HepG2 (cell line): ENCODE measurements around the gene C14orf119. TPM values are rescaled to one million over a fixed set of nuclear protein-coding genes. Genes with fewer than 3 reads are reported as not detected.

Experiments
- ATAC-seq: fragments of 200-7000 bp; cut with Tn5 transposase; 3 replicates; pipeline ENCODE4 v1.9.1; 2020; ENCODE audit warnings: mild to moderate bottlenecking, moderate library complexity
- BruUV-seq: library from RNA; stranded (reverse); fragments of 400-500 nt; replicated peaks from 2 replicates; lab custom pipeline; 2021; lab: Mats Ljungman, UMichigan
- CTCF ChIA-PET: fragments of 300-600 bp; formaldehyde crosslinking; extraction: SDS; loops from one replicate; lab custom pipeline; 2021; ENCODE audit warnings: low total read pairs, inconsistent platforms, low intra/inter-chr PET ratio; lab: Yijun Ruan, JAX
- POLR2A ChIA-PET: fragments of 350-600 bp; sonication (Branson Sonifier 250); formaldehyde crosslinking; loops from one replicate; lab custom pipeline; 2020; ENCODE audit warnings: antibody characterized with exemption, inconsistent platforms; lab: Yijun Ruan, JAX
- DNase-seq: peaks from one replicate; pipeline ENCODE4 v3.0.0-alpha.2; 2015; ENCODE audit warnings: low spot score
- FAIRE-seq: peaks from 3 replicates; lab custom pipeline; 2011; peaks lifted over from hg19 to GRCh38; lab: Jason Lieb, UNC
- H2AFZ ChIP-seq: one replicate; pipeline ENCODE4 v1.6.1; 2011; ENCODE audit warnings: low read length, inconsistent platforms
- H3K27ac ChIP-seq: fragments of 300-600 bp; 3 replicates; pipeline ENCODE4 v1.8.0; 2011; ENCODE audit warnings: mixed run types, mild to moderate bottlenecking, mixed read lengths, low read length, inconsistent platforms; ENCODE audit not compliant: insufficient read depth; ENCODE audit errors: extremely low read length
- H3K27me3 ChIP-seq, 2 experiments: fragments of 200-600 bp in 1 of 2; 2 replicates in 1 of 2; 3 replicates in 1 of 2; pipeline versions ENCODE4 v1.6.0 to v1.8.0; 2011; ENCODE audit warnings: low read length in 2 of 2, mild to moderate bottlenecking in 2 of 2, moderate library complexity in 2 of 2, inconsistent platforms in 1 of 2; ENCODE audit not compliant: insufficient read depth in 2 of 2, control insufficient read depth in 1 of 2
- H3K36me3 ChIP-seq, 2 experiments: fragments of 200-600 bp in 1 of 2; replicated peaks in 1 of 2; 2 replicates in 1 of 2; 3 replicates in 1 of 2; pipeline versions ENCODE4 v1.5.1 to v1.8.0; 2011; ENCODE audit warnings: low read length in 2 of 2, inconsistent platforms in 1 of 2; ENCODE audit not compliant: insufficient read depth in 2 of 2, control insufficient read depth in 1 of 2
- H3K4me1 ChIP-seq: 2 replicates; pipeline ENCODE4 v1.5.1; 2012; ENCODE audit warnings: low read length, inconsistent platforms; ENCODE audit not compliant: insufficient read depth
- H3K4me2 ChIP-seq: 2 replicates; pipeline ENCODE4 v1.6.0; 2011; ENCODE audit warnings: low read depth, low read length, inconsistent platforms
- H3K4me3 ChIP-seq, 3 experiments: fragments of 200-600 bp in 1 of 3; sonication (generic), shearing (Covaris generic) in 1 of 3; replicated peaks in 1 of 3; 2 replicates each; pipeline ENCODE4 v1.5.1; 2011 to 2016; ENCODE audit warnings: low read length in 3 of 3, inconsistent platforms in 2 of 3, low read depth in 2 of 3, mild to moderate bottlenecking in 2 of 3, control low read depth in 1 of 3, mixed read lengths in 1 of 3; ENCODE audit not compliant: insufficient read depth in 1 of 3
- H3K79me2 ChIP-seq: one replicate; pipeline ENCODE4 v1.6.1; 2011; ENCODE audit warnings: low read length, inconsistent platforms; ENCODE audit not compliant: insufficient read depth
- H3K9ac ChIP-seq: 2 replicates; pipeline ENCODE4 v1.6.0; 2011; ENCODE audit warnings: mild to moderate bottlenecking, low read depth, low read length, inconsistent platforms; ENCODE audit not compliant: insufficient read depth
- H3K9me3 ChIP-seq: 2 replicates; pipeline ENCODE4 v1.5.1; 2012; ENCODE audit warnings: mild to moderate bottlenecking, low read length
- H4K20me1 ChIP-seq: 2 replicates; pipeline ENCODE4 v1.6.0; 2011; ENCODE audit warnings: inconsistent platforms, mild to moderate bottlenecking, low read length, moderate library complexity; ENCODE audit not compliant: insufficient read depth
- ATF7 ChIP-seq, 2 experiments: fragments of 450-650 bp in 1 of 2; sonication (generic) in 1 of 2; formaldehyde crosslinking in 1 of 2; IDR thresholded peaks; 2 replicates each; pipeline versions ENCODE4 v1.4.0 to v1.6.1; 2016 to 2020; ENCODE audit warnings: antibody characterized with exemption in 1 of 2, mild to moderate bottlenecking in 1 of 2, missing genetic modification reagents in 1 of 2
- ATF7-NPFF ChIP-seq: sonication (generic); formaldehyde crosslinking; IDR thresholded peaks from 2 replicates; pipeline ENCODE4 v1.8.1; 2023; ENCODE audit warnings: mild to moderate bottlenecking, low read depth, missing genetic modification reagents, moderate library complexity
- BHLHE40 ChIP-seq: IDR thresholded peaks from 2 replicates; pipeline ENCODE4 v1.6.1; 2011; ENCODE audit warnings: low read length, improper control_type of control experiment
- CC2D1A ChIP-seq: sonication (generic); formaldehyde crosslinking; IDR thresholded peaks from 2 replicates; pipeline ENCODE4 v1.8.1; 2023; ENCODE audit warnings: mild to moderate bottlenecking, missing genetic modification reagents
- FOSL2 ChIP-seq: sonication (generic); formaldehyde crosslinking; IDR thresholded peaks from 2 replicates; pipeline ENCODE4 v1.4.0; 2020; ENCODE audit warnings: missing genetic modification reagents
- HNF4G ChIP-seq, 2 experiments: sonication (generic) in 1 of 2; formaldehyde crosslinking in 1 of 2; IDR thresholded peaks; 2 replicates each; pipeline versions ENCODE4 v1.4.0 to v1.6.1; 2011 to 2020; ENCODE audit warnings: borderline replicate concordance in 2 of 2, low read depth in 2 of 2, mild to moderate bottlenecking in 2 of 2, low read length in 1 of 2, missing genetic modification reagents in 1 of 2, moderate library complexity in 1 of 2
- HNRNPL ChIP-seq: fragments of 200-400 bp; formaldehyde crosslinking; IDR thresholded peaks from 2 replicates; pipeline ENCODE4 v1.6.1; 2017; ENCODE audit warnings: mild to moderate bottlenecking, low read depth, low read length
- ISL2 ChIP-seq: sonication (generic); formaldehyde crosslinking; IDR thresholded peaks from 2 replicates; pipeline ENCODE4 v1.5.0; 2020; ENCODE audit warnings: missing genetic modification reagents
- JUN ChIP-seq: sonication (generic); formaldehyde crosslinking; IDR thresholded peaks from 2 replicates; pipeline ENCODE4 v1.4.0; 2020; ENCODE audit warnings: mild to moderate bottlenecking, missing genetic modification reagents
- MTF2 ChIP-seq: sonication (generic); formaldehyde crosslinking; IDR thresholded peaks from 2 replicates; pipeline ENCODE4 v1.5.0; 2020; ENCODE audit warnings: missing genetic modification reagents, borderline replicate concordance
- NR2F1 ChIP-seq, 2 experiments: fragments of 450-650 bp in 1 of 2; formaldehyde crosslinking in 1 of 2; IDR thresholded peaks; 2 replicates each; pipeline versions ENCODE4 v1.5.0 to v1.6.1; 2016 to 2020; ENCODE audit warnings: mild to moderate bottlenecking in 1 of 2, missing compliant biosample characterization in 1 of 2, missing genetic modification reagents in 1 of 2, moderate library complexity in 1 of 2
- SSRP1 ChIP-seq: IDR thresholded peaks from 2 replicates; pipeline ENCODE4 v1.6.1; 2016; ENCODE audit warnings: control low read depth
- ZNF337 ChIP-seq: sonication (generic); formaldehyde crosslinking; IDR thresholded peaks from 2 replicates; pipeline ENCODE4 v1.5.1; 2020; ENCODE audit warnings: missing genetic modification reagents, low read depth, mild to moderate bottlenecking, borderline replicate concordance
- ZNF343 ChIP-seq: sonication (generic); formaldehyde crosslinking; IDR thresholded peaks from 2 replicates; pipeline ENCODE4 v1.4.0; 2020; ENCODE audit warnings: mild to moderate bottlenecking, missing genetic modification reagents
- ZNF44 ChIP-seq: sonication (generic); formaldehyde crosslinking; IDR thresholded peaks from 2 replicates; pipeline ENCODE4 v1.5.1; 2020; ENCODE audit warnings: mild to moderate bottlenecking, missing genetic modification reagents
- ZNF552 ChIP-seq: sonication (generic); formaldehyde crosslinking; IDR thresholded peaks from 2 replicates; pipeline ENCODE4 v1.9.0; 2022; ENCODE audit warnings: missing genetic modification reagents, mild to moderate bottlenecking, borderline replicate concordance
- WGBS: methylation state at CpG from one replicate; pipeline ENCODE4 v1.1.6; 2017; ENCODE audit warnings: low lambda C conversion rate; 5-methylcytosine and 5-hydroxymethylcytosine counted together
- in situ Hi-C: cut with HindIII; loops from 2 replicates; pipeline ENCODE4 v1.10.0; 2017; ENCODE audit warnings: low pct_unique_long_range_greater_than_20kb; ENCODE audit not compliant: extremely low pct_ligation_motif_present
- intact Hi-C: fragments of 100-400 bp; cut with micrococcal nuclease; formaldehyde crosslinking; loops from one replicate; pipeline ENCODE4 v1.10.0; 2022; ENCODE audit not compliant: unreplicated experiment
- polyA plus RNA-seq, 8 experiments: library from polyadenylated mRNA; depleted of rRNA in 3 of 8; stranded (reverse) in 7 of 8; unstranded in 1 of 8; fragments of >200 nt; fragmentation: Illumina TruSeq in 4 of 8; extraction: Trizol in 4 of 8; gene quantifications; 2 replicates each; pipeline versions ENCODE4 v1.2.1 to v1.2.3, GENCODE V29; 2011 to 2016; ENCODE audit warnings: low read depth in 4 of 8, missing spikeins in 1 of 8, mixed read lengths in 1 of 8; ENCODE audit not compliant: insufficient read depth in 1 of 8
- total RNA-seq, 5 experiments: library from RNA; depleted of rRNA; stranded (reverse); fragments of >200 nt; fragmentation: Illumina TruSeq; extraction: Trizol; gene quantifications; 2 replicates each; pipeline ENCODE4 v1.2.3, GENCODE V29; 2016; ENCODE audit warnings: low read depth in 1 of 5
- TF ChIP-seq, protein P1 (sequence below): sonication (generic); formaldehyde crosslinking; IDR thresholded peaks from 2 replicates; pipeline ENCODE4 v1.8.0; 2022; ENCODE audit warnings: missing genetic modification reagents, mild to moderate bottlenecking, moderate library complexity, borderline replicate concordance
- TF ChIP-seq, protein P2 (sequence below): sonication (generic); formaldehyde crosslinking; conservative IDR thresholded peaks from 2 replicates; pipeline ENCODE4 v1.8.1; 2023; ENCODE audit warnings: missing genetic modification reagents
- TF ChIP-seq, protein P3 (sequence below): sonication (generic); formaldehyde crosslinking; IDR thresholded peaks from 2 replicates; pipeline ENCODE4 v1.4.0; 2020; ENCODE audit warnings: missing genetic modification reagents

The C14orf119 gene
- total and polyA plus RNA-seq, 2 of the 13 experiments (the other 11 are each of a cell fraction or from before 2014, with no cell fraction given) = 117 to 206 TPM

DNA sequence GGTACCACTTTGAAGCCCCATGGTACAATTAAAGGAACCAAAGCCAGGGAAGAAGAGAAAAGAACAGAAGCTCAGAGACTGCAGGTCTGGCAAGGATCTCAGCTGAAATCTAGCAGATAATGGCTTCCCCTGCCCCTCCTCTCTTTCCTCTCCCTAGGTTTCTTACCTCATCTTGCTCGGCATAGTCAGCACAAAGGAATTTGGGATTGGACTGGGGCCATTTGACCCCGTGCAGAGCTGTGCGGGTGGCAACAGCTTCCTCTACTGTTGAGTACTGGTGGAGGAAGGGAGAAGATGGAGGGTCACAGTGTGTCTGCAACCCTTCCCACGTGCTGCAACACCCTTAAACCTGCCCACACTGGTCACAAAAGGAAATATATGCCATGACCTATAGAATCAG lies 33.3 kb upstream of the C14orf119 start:
- no peak overlapping the region for H3K9ac ChIP-seq
- no peak overlapping the region for H2AFZ ChIP-seq
- ChIA-PET CTCF (interaction anchor here (1.5 kb wide), 1 partner anchor 75 kb away, joined by 4 read pairs; no protein-coding TSS in a partner anchor), POLR2A (interaction anchor here (0.6 to 6.2 kb wide), 11 partner anchors 9 to 133 kb away, joined by 3 to 70 read pairs (median 10); partner anchors contain the start of genes ACIN1, AJUBA, C14orf119 and PRMT5)
- DNase-seq (peak; percentile 87), ATAC-seq (no peak; the same call in 2 of the 3 replicates), FAIRE-seq (peak; percentile 15)
- H4K20me1 ChIP-seq = peaks cover 13% of the 10 kb centered on the region; the same call in 1 of the 2 replicates
- no peak overlapping the region for H3K4me3 ChIP-seq
- no peaks in the 10 kb centered on the region for H3K9me3 ChIP-seq
- intact Hi-C loops = no loop called here
- no TSS peak for BruUV-seq
- peaks cover 0 to 2% of the 10 kb centered on the region in 2 experiments; a peak in 1 of 5 replicates for H3K27me3 ChIP-seq
- H3K79me2 ChIP-seq = peaks cover 8% of the 10 kb centered on the region
- no peak overlapping the region for H3K4me2 ChIP-seq
- no peak overlapping the region for H3K27ac ChIP-seq
- in situ Hi-C loops = no loop called here
- WGBS = 81% methylated on average over 4 of the region's 4 CpGs
- peaks cover 62 to 75% of the 10 kb centered on the region in 2 experiments for H3K36me3 ChIP-seq
- peaks cover 12% of the 10 kb centered on the region for H3K4me1 ChIP-seq
- 0 out of 2 replicates have a peak, but pooled peaks have one; percentile 30 for TF ChIP-seq ATF7-NPFF
- TF ChIP-seq ZNF343 (CRISPR knock-in tag) = no peak
- no peak for TF ChIP-seq HNF4G (IDR thresholded peaks at IDR 0.05; ENCODE audit: borderline replicate concordance, low read depth, low read length)
- TF ChIP-seq HNF4G (CRISPR knock-in tag; IDR thresholded peaks at IDR 0.05; ENCODE audit: borderline replicate concordance, low read depth) = no peak
- TF ChIP-seq ISL2 (CRISPR knock-in tag) = no peak
- TF ChIP-seq ZNF552 = no peak
- TF ChIP-seq HNRNPL = no peak
- TF ChIP-seq SSRP1 (CRISPR knock-in tag) = 0 out of 2 replicates have a peak, but pooled peaks have one; percentile 21
- TF ChIP-seq MTF2 (CRISPR knock-in tag) = no peak
- TF ChIP-seq, protein P1, sequence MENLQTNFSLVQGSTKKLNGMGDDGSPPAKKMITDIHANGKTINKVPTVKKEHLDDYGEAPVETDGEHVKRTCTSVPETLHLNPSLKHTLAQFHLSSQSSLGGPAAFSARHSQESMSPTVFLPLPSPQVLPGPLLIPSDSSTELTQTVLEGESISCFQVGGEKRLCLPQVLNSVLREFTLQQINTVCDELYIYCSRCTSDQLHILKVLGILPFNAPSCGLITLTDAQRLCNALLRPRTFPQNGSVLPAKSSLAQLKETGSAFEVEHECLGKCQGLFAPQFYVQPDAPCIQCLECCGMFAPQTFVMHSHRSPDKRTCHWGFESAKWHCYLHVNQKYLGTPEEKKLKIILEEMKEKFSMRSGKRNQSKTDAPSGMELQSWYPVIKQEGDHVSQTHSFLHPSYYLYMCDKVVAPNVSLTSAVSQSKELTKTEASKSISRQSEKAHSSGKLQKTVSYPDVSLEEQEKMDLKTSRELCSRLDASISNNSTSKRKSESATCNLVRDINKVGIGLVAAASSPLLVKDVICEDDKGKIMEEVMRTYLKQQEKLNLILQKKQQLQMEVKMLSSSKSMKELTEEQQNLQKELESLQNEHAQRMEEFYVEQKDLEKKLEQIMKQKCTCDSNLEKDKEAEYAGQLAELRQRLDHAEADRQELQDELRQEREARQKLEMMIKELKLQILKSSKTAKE (CRISPR knock-in tag) = no peak
- no peak for TF ChIP-seq CC2D1A (CRISPR knock-in tag)
- TF ChIP-seq, protein P2, sequence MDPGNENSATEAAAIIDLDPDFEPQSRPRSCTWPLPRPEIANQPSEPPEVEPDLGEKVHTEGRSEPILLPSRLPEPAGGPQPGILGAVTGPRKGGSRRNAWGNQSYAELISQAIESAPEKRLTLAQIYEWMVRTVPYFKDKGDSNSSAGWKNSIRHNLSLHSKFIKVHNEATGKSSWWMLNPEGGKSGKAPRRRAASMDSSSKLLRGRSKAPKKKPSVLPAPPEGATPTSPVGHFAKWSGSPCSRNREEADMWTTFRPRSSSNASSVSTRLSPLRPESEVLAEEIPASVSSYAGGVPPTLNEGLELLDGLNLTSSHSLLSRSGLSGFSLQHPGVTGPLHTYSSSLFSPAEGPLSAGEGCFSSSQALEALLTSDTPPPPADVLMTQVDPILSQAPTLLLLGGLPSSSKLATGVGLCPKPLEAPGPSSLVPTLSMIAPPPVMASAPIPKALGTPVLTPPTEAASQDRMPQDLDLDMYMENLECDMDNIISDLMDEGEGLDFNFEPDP (CRISPR knock-in tag) = 0 out of 2 replicates have a peak, but pooled peaks have one; percentile 76
- TF ChIP-seq NR2F1 (CRISPR knock-in tag; IDR thresholded peaks at IDR 0.05) = 0 out of 4 replicates have a peak, but pooled peaks of 1 of the 2 experiments have one; percentile 26
- no peak for TF ChIP-seq ZNF337 (CRISPR knock-in tag)
- TF ChIP-seq JUN (CRISPR knock-in tag) = peak; percentile 85; the same call in 1 of the 2 replicates
- TF ChIP-seq ZNF44 (CRISPR knock-in tag) = no peak
- TF ChIP-seq BHLHE40 = peak; percentile 50
- TF ChIP-seq ATF7 (IDR thresholded peaks at IDR 0.05) = no peak
- TF ChIP-seq ATF7 (CRISPR knock-in tag; IDR thresholded peaks at IDR 0.05) = 0 out of 2 replicates have a peak, but pooled peaks have one; percentile 26
- TF ChIP-seq, protein P3, sequence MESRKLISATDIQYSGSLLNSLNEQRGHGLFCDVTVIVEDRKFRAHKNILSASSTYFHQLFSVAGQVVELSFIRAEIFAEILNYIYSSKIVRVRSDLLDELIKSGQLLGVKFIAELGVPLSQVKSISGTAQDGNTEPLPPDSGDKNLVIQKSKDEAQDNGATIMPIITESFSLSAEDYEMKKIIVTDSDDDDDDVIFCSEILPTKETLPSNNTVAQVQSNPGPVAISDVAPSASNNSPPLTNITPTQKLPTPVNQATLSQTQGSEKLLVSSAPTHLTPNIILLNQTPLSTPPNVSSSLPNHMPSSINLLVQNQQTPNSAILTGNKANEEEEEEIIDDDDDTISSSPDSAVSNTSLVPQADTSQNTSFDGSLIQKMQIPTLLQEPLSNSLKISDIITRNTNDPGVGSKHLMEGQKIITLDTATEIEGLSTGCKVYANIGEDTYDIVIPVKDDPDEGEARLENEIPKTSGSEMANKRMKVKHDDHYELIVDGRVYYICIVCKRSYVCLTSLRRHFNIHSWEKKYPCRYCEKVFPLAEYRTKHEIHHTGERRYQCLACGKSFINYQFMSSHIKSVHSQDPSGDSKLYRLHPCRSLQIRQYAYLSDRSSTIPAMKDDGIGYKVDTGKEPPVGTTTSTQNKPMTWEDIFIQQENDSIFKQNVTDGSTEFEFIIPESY (CRISPR knock-in tag) = no peak
- peak; percentile 91 for TF ChIP-seq FOSL2 (CRISPR knock-in tag)
